ENCODE data around the gene ADCY7.

The ADCY7 gene

DNA sequence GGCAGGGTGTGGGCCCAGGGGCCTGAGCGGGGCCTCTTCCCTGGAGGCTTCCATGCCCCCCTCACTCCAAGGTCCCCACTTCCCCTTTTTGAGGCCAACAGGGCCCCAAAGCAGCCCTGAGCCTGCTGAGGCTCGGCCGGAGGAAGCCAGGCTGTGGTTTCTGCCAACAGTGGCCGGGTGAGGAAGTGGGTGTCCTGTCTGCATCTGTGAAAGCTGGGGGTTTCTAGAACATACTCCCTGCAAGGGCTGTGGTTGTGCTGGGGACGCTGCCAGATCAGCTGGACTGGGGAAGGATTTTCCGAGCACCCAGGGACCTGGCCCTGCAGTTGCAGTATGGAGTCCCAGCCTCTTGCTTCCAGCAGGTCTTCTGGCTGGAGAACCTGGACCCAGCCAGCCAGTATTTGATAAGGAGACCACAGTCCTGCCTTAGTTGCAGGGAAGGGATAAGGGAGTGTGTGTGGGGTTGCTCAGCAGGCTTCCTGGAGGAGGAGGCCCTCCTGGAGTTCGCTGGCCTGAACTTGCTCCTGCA, 15.7 kb downstream of the ADCY7 start:
- TF ChIP-seq, protein P1, sequence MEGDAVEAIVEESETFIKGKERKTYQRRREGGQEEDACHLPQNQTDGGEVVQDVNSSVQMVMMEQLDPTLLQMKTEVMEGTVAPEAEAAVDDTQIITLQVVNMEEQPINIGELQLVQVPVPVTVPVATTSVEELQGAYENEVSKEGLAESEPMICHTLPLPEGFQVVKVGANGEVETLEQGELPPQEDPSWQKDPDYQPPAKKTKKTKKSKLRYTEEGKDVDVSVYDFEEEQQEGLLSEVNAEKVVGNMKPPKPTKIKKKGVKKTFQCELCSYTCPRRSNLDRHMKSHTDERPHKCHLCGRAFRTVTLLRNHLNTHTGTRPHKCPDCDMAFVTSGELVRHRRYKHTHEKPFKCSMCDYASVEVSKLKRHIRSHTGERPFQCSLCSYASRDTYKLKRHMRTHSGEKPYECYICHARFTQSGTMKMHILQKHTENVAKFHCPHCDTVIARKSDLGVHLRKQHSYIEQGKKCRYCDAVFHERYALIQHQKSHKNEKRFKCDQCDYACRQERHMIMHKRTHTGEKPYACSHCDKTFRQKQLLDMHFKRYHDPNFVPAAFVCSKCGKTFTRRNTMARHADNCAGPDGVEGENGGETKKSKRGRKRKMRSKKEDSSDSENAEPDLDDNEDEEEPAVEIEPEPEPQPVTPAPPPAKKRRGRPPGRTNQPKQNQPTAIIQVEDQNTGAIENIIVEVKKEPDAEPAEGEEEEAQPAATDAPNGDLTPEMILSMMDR (IDR thresholded peaks at IDR 0.05), result no peak

DNA sequence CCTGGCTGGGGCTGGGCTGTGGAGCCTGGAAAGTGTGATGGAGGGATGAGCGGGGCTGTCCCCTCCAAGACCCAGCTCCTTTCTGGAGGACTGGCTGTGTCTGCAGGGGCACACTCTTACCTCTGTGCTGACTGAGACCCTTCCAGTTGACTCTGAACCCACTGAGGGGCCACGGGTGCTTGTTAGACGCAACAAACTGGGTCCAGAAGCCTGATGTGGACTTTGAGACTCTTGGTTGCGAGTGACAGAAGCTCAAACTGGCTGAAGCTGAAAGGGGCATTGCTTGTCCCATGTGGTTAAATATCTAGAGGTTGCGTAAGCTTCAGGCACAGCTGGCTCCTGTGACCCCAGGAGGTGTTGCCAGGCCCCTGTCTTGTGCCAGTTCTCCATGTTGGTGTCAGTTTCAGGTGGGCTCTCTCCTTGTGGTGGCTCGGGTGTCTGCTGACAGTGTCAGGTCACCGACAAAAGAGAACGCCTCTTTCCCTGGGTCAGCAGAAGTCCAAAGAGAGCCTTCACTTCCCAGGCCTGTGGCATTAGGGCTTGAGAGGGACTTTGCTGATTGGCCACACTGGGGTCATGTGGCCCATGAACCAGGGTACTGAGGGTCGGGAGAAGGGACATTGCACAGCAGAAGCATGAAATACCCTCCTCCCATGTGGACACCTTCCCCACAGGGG, 16.7 kb downstream of the ADCY7 start:
- TF ChIP-seq, protein P1 (IDR thresholded peaks at IDR 0.05), result no peak

DNA sequence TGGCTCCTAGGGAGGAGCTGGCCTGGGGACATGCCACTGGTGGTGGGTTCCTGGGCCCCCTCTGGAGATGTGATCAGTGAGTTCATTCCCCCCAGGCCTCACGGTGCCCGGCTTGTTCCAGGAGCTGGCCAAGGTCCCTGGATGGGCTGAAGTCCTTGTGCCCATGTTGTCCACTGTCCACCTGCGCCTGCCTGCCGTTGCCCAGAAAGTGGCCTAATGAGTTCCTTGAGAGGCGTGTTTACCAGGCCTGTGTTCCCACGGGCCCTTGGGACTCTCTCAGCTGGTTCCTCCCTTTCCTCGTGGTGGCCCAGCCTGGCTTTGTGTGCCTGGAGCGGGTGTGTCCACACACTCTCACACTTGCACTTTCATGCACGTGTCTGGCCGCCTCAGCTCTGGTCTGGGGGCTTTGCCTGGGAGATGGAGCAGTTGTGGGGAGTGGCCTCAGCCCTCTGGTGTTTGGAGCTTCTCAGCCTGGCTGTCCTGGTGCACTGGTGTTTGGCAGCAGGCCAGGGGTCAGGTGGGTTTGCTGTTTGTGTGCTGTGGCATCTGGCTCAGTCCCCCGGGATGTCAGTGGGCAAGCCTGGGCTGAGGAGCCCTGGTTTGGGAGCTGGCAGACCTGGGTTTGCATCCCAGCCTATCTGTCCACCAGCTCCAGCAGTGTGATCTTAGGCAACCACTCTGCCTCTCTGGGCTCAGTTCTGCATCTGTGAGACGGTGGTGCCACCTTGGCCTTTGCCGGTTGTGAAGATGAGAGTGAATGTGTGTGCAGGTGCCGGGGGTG, 18.0 kb downstream of the ADCY7 start:
- TF ChIP-seq, protein P1 (IDR thresholded peaks at IDR 0.05), result no peak

DNA sequence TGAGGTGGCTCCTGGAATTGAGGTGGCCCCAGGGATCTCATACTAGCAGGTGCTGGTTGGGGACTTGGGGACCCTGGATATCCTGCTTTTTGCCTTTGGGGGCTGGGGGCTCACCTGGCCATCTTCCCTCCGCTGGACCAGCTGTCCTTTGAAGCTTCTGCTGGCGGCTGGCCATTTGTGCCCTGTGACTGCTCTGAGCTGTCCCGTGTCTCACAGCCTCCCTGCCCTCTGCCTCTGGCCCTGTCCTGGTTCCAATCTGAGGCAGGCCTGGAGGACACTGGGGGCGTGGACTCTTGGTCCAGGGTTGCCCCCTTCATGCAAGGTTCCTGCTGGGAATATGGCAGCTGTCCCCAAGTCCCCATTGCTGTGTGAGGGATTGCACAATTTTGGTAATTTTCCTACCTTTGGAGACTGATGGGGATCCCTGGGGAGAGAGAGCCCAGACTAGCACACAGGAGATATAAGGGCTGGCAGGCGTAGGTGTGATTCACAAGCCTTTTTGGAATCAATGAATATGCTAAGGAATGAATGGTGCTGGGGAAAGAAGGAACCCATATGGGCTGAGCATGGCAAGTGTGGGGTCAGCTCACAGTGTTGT, 19.2 kb downstream of the ADCY7 start:
- TF ChIP-seq, protein P1 (IDR thresholded peaks at IDR 0.05), result no peak

DNA sequence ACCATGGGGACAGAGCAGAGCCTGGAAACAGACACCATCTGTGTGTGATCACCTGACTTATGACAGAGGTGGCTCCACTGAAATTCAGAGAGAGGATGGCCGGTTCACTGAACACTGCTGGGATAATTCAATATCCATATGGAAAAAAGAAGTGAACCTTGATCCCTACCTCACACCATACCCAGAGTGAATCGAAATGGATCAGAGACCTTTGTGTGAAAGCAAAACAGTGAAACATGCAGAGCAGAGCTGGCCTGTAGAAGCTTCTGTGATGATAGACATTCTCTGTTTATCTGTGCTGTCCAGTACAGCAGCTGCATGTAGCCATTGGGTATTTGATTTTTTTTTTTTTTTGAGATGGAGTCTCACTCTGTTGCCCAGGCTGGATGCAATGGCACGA, 20.3 kb downstream of the ADCY7 start:
- TF ChIP-seq, protein P1 (IDR thresholded peaks at IDR 0.05), result no peak

DNA sequence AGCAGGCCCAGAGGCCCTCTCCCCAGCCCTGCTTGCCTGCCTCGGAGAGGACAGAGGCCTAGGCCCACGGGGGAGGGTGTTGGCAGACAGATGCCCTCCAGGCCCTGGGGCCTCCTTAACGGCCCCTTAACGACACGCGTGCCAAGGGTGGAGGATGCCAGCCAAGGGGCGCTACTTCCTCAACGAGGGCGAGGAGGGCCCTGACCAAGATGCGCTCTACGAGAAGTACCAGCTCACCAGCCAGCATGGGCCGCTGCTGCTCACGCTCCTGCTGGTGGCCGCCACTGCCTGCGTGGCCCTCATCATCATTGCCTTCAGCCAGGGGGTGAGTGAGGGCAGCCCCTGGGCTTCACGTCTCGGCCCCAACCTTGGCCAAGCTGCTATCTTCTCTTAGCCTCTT, 21.7 kb downstream of the ADCY7 start:
- TF ChIP-seq, protein P1 (IDR thresholded peaks at IDR 0.05), result no peak

DNA sequence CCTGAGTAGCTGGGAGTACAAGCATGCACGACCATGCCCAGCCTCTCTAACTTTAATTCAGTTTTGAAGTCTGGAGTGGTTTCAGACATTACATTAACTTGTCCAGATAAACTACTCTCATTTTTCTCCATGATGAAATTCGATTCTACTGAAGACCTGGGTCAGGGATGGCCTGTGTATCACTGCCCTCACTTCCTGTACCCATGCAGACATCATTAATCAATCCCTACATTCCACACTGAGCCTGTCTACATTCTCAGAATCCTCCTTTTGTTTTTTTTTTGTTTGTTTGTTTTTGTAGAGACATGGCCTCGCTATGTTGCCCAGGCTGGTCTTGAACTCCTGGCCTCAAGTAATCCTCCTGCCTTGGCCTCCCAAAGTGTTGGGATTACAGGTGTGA, 22.6 kb downstream of the ADCY7 start:
- TF ChIP-seq, protein P1 (IDR thresholded peaks at IDR 0.05), result no peak

Data from LNCAP (cell line).